HG02623 (cell line): ENCODE measurements around the gene GAGE10.

Experiments
- ATAC-seq: cut with Tn5 transposase; IDR thresholded peaks from one replicate; pipeline ENCODE4 v1.9.1; 2021; ENCODE audit warnings: moderate library complexity; ENCODE audit not compliant: unreplicated experiment

GAGE10 gene, protein sequence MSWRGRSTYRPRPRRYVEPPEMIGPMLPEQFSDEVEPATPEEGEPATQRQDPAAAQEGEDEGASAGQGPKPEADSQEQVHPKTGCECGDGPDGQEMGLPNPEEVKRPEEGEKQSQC

DNA sequence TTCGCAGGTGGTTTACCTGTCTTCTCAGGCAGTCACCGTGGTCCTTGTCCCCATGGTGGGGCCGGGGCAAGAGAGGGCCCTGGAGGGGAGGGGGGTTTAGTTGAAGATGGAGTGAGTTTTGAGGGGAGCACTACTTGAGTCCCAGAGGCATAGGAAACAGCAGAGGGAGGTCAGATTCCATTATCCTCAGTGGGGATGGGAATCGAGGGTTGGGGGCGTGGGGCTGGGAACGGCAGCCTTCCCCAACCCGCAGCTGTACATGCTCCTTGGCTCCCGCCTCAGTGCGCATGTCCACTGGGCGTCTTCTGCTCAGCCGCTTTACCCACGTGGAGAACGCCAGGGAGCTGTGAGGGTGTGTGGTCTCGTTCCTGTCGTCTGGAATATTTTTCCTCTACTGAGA is at the start of gene GAGE10:
Gene GAGE10 (plus strand): TSS at position 301 of the 400 bp plus-strand sequence. CDS start 1,214 bp downstream, outside the sequence.
- no peak for ATAC-seq

DNA sequence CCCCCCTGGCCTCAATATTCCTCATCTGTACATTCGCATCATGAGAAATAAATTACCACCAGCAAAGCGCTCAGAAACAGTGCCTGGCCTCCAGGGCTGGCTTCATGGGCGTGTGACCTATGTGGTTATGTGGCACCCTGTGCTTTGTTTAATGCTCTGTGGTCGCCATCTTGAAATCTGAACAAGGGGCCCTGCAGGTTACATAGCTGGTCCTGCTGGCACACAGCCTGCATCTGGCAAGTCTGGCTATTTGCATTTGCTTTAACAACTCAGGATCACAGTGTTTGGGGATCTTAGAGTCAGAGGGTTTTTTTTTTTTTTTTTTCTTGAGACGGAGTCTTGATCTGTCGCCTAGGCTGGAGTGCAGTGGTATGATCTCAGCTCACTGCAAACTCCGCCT is 48.8 kb upstream of the GAGE10 start:
- no peak for ATAC-seq

DNA sequence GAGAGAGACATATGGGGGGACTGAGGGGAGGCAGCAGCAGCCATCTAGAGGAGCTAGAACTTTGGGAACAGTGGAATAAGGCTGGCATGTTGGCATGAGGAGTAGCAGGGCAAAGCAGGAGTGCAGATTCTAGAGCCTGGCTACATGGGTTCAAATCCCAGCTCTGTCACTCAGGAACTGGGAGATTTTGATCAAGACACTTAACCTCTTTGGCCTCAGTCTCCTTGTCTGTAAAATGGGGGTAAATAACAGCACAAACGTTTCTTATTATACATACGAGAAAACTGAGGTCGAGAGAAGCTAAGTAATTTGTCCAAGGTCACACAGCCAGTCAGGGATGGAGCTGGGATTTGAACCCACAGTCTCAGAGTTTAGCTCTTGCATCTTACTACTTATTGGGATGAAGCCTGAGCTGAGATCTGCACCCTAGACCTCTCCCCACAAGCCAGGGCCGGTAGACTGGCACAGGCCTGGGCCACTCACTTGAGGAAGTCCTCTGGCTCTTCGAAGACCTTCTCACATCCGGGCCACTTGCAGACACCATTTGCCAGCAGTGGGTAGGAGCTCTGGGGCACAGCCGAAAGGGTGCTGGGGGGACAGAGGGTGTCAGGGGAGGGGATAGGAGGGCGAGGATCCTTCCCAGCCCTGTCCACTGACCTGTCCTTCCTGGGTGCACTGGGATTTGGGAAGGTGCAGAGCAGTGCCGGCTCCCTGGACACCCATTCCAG is 47.0 kb upstream of the GAGE10 start:
- no peak for ATAC-seq

DNA sequence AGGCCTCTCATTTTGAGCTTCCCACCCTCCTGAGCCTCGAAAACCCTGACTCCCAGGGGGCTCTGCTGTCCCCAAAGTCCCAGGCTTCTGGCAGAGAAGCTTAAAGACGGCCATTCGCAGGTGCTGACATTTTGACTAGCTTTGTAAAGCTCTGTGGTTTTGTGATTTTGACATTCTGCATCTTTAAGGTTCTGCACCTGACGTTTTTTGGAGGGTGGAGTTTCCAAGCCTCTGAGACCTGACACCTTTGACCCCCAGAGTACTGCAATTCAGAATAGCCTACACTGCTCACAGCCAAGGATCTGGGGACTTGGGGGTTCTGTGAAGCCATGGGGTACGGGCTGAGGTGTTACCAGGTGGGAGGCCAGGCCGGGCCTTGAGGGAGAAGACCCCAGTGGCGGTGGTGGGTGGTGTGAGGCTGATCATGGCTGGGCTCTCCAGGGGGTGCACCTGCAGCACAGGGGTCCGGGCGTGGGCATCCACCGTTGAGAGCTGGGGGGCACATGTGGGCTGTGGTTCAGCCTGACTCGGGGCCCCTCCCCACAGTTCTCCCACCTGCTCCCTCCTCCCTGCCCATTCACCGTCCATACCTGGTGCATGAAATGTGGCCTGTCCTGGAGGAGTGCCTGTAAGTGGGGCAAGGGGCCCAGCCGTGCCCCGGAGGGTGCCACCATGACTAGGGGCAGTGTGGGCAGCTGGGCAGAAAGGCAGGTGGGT is 46.2 kb upstream of the GAGE10 start:
- ATAC-seq, result no peak

DNA sequence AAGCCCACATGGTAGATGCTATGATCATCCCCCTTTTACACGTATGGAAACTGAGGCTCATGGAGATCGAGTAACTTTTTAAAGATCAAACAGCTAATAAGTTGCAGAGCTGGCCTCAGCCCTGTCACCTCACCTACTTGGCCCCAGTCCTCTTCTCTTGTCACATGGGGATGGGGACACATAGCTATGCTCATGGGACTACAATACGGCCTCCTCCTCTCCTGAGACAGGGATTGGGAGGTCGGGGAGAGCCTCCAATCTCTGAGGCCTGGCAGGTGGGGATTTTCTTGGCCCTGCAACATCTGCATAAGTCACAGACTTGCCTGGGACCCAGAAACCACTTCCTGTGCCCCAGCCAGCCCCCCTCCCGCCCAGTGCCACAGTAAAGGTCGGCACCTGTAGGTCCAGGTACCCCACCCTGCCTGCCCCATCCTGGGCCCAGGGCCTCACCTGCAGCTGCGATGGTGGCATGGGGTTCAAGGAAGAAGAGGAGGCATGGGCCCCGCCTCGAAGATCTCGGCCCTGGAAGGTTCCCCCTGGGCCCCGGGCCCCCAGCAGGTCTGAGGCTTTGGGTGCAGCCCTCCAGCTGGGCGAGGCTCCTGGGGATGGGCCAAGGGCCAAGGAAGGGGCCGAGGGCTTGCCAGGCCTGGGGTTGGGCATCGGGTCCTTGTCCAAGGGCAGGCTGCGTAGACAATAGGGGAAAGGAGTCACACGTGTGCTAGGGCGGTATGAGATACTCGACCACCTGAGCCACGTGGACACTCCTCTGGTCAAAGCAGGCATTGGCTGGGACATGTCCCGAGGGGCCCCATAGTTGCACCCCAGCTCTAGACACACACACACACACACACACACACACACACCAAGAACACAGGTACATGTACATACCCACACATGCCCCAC is 45.3 kb upstream of the GAGE10 start:
- no peak for ATAC-seq

DNA sequence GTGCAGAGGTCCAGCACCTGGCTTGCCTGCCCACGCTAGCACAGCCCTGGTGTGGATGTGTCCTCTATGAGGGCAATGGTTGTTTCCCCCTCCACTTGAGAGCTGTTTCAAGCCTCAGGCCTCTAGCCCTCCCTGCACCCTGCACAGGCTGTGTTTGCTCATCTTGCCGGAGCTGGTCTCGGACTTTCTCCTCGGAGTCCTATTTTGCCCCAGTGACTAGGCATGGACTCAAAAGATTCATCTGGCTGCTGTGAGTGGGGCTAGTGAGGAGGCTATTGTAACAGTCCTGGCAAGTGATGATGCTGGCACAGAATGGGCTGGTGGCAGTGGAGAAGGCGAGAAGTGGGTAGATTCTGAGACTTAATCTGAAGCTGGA is 44.7 kb upstream of the GAGE10 start:
- no peak for ATAC-seq

DNA sequence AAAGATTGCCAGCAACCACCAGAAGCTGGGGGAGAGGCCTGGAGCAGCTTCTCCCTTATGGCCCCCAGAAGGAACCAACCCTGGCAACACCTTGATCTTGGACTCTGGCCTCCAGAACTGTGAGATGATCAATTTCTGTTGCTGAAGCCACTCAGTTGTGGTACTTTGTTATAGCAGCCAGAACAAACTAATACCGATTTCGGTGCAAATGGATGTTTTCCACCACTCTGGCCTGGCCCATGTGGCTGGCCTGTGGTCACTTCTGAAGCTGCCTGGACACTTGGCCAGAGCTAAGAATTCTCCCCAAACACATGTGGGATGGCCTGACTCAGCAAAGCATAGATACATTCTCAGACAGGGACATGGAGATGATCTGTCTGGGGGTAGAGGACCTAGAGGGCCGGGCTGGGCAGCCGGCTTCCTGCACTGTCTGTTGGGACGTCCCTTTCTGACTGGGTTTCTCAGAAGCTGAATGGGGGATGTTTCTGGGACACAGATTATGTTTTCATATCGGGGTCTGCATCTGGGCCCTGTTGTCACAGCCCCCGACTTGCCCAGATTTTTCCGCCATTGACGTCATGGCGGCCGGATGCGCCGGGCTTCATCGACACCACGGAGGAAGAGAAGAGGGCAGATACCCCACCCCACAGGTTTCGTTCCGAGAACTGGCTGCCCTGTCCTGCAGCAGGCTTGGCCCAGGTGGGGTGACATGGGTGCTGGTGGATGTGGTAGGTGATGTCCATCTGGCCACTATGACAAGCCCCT is 43.0 kb upstream of the GAGE10 start:
- ATAC-seq, result no peak

DNA sequence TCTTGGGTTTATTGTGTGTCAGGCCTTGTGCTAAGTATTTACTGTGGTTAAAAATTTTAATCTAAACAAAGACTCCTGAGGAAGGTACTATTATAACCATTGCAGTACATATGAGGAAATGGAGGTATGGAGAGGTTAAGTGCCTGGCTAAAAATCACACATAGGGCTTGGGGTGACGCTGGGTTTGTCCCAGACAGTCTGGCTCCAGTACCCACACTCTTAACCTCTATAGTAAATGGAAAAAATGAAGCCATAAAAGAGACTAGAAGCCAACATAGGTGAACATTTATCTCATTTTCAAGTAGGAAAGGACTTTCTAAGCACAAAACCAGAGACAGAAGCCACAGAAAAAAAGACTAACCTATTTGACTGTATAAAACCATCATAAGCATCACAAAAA is 40.8 kb upstream of the GAGE10 start:
- no peak for ATAC-seq

DNA sequence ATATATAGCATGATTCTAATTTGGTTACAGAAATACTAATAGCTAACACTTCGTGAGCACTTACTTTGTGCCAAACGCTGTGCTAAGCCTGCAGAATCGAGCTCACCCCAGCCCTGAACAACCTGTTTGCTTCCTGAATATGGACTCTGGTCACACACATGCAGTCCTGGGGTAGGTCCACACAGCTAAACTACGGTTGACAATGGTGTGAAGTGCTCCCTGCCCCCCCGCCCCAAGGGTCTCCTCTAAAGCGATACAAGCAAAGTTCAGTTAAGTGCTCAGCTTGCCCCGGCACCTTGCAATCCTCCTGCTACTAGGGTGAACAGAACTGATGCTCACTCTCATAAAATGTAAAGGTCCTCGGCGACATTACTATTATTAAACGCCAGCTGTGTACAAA is 39.8 kb upstream of the GAGE10 start:
- no peak for ATAC-seq

DNA sequence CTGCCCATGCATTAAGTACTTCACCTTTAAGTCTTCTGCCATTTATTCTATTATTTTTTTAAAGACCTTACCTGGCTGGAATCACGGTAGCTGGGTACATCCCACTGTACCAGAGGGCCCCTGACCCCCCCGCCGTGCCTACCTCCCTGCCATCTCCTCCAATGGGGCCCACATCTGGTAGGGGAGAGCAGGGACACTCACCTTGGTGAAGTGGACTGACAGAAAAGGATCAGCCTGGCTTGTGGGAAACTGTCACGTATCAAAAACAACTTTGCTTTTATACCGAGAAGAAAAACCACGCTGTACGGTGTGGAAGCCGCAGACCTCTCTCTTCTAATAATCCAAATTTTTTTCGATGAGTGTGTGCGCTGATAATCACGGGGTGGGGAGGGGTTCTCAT is 39.0 kb upstream of the GAGE10 start, which contains the start of gene FOXP3:
Gene FOXP3 (minus strand): TSS at position 251 of the 400 bp plus-strand sequence. CDS start 6,205 bp downstream, outside the sequence.
- ATAC-seq, result no peak

DNA sequence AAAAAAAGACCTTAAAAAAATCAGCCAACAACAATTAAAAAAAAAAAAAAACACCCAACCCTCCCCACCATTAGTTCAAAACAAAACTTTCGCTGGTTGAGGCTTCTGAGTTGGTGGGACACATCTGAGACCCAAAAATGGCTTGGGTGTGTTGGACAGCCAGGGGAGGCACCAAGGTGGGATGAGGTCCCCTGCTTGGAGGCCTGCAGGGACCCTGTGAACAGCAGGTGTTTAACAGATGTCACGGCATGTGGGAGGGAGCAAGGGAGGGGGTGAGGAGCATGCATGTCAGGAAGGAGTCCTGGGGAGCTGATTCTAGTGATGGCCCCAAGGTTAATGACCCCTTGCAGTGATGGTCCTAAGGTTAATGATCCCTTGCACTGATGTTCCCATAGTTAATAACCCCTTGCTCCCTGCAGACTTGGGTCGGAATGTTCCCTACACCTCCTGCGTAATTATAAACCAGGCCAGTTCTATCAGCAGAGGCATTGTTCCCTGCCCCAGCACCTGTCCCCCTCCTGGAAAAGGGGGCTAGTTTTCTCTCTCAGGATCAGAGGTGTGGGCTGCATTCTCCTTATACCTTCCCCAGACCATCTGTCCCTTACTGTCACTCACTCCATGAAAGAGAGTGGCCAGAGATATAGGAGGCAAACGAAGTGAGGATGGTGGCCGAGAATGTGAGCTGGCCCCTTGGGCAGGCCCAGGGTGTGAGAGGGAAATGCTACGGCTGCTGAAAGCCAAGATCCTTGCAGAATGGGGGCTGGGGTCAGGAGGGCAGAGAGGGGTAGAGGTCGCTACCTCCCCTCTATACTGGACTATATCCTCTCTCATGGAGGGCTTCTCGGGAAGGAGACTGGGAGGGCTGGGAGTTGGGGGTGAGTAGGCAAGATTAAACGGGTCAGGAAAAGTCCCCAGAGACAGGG is 36.7 kb upstream of the GAGE10 start:
- ATAC-seq, result no peak

DNA sequence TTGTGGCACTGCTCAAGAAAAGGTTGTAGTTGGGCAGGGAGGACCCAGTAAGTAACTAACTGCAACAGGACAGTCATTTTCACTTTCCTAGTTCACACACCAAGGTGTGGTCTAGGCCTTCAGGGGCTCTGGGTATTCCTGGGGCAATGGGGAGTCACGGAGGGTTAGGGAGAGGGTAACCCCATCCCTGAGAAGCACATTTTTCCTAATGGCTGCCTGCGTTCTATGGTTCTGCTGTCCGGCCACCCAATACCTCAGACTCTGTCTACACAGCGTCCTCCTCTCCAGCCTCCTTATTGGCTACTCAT is 34.8 kb upstream of the GAGE10 start:
- no peak for ATAC-seq

DNA sequence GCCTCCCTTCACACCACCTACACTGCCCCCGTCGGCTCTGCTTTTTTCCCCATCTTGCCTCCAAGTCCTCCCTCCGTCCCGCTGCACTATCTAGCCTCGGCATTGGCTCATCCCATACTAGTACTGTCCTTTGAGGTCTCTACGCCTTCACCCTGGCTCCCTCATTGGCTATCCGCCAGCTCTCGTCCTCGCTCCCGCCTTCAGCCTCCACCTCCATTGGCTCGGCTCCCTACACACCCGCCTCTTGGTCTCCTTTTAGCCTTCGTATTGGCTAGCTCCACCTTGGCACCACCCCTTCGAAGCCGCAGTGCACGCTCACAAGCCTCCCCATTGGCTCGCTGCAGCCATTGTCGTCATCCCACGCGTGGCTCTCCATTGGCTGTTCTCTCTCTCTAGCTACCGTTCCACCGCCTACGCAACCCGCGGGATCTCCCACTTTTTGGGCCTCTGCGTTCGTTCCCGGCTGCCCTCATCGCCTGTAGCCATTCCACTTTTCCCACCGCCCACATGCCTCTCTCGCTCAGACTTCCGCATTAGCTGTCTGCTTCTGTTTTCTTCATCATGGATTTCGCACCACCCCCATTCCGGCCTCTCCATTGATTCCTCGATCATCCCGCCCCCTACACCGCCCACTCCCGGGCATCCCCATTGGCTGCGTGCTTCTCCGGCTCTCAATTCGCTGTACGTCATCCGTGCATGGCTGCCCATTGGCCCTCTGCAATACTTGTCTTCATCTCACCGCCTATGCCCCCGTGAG is 34.3 kb upstream of the GAGE10 start:
- ATAC-seq, result peak; percentile 85

DNA sequence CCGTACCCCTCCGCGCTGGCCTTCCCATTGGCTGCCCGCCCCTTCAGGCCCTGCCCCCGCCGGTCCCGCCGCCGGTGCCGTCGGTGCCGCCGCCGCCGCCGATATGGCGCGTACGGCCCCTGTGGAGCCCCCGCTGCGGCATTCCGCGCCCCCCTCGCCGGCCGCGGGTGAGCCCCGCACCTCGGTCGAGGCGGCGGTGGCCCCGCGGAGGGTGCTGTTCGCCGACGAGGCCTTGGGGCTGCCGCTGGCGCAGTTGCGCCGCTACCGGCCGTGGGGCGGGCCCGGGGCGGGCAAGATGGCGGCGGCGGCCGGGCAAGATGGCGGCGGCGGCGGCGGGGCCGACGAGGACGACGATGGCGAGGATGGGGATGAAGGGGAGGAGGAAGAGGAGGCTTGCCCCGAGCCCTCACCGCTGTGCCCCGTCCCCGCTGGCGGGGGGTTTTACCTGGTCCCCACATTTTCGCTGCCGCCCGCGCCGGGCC is 33.6 kb upstream of the GAGE10 start, which contains the start of gene PPP1R3F:
Gene PPP1R3F (plus strand): TSS at position 27 of the 482 bp plus-strand sequence. CDS start 77 bp downstream, at position 104.
- peak; percentile 23 for ATAC-seq

DNA sequence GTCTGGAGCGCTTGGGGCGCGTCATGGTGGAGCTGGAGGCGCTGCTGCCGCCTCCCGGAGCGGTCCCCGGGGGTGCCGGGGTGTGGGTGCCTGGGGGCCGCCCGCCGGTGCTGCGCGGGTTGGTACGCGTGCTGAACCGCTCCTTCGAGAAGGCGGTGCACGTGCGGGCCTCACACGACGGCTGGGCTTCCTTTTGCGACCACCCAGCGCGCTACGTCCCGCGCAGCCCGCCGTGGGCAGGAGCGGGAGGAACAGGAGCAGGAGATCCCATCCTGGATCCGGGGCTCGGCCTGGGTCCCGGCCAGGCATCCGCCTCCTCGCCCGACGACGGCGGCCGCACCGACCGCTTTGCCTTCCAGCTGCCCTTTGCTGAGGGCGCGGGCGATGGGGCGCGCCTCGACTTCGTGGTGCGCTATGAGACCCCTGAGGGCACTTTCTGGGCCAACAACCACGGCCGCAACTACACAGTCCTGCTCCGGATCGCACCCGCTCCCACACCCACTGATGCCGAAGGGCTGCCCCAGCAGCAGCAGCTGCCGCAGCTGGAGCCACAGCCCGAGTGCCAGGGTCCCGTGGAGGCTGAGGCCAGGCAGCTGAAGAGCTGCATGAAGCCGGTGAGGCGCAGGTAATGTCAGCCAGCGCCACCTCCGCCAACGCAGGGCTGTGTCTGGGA is 33.1 kb upstream of the GAGE10 start:
- no peak for ATAC-seq

DNA sequence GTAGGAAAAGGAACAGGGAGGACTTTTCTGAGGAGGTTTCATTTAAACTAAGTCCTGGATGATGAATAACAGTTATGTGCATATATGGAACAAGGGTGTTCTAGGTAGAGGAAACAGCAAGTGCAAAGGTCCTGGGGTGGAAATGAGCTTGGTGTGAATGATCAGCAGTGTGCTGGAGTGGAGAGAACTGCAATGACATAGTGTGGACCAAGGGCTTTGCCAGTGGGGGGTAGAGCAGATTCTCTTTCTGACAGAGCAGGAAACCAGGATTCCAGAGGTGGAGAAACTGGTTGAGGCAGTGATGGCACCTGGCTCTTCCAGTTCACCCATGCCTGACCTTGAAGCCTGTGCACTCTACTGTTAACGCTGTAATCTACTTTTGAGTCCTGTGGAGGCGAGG is 32.1 kb upstream of the GAGE10 start:
- no peak for ATAC-seq

DNA sequence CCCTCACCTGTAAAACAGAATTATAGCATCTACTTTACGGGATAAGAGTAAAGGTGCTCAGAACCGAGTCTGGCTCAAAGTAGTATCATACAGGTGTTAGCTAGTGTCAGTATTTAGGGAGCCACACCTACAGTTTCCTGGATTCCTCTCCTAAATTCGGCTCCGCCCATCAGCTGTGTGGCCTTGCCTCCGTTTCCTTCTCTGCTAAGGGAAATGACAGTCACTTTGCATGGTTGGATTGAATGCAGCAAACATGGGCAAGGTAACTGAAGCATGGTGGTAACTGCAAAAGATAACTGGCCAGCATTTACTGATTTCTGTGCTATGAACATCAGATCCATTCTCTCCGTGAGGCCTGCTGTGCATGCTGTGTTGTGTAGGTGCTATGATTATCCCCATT is 31.0 kb upstream of the GAGE10 start:
- ATAC-seq, result no peak

DNA sequence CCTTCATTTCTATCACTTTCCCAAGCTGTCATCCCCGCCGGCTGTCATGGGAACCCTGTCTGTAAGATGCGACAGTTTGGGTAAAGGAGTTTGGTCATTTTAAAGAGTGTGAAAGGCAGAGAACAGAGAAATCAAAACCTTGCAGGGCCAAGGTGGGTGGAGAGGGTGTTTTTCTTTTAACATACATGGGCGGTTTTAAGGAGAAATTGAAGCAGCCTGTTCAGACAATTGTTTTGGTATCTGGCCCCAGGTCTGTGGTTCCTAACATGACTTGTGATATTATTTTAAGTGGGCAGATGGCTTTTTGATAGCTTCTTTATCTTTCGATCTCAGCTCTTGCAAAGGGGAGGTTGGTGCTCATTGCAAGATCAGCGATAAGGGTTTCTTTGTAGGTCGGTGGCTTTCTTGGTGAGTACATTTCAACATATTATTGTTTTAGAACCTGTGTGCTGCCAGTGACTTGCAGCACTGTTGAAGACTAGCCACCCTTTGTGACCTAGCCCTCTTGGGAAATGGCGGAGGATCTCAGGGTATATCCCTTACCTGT is 30.2 kb upstream of the GAGE10 start:
- no peak for ATAC-seq
